ENCODE results near the gene NNMT. TPM values are rescaled to one million over a fixed set of nuclear protein-coding genes. Genes with fewer than 3 reads are reported as not detected.

NNMT gene
- total RNA-seq, 4 donors from 2014 or later: 157 to 968 (median 541) TPM

DNA sequence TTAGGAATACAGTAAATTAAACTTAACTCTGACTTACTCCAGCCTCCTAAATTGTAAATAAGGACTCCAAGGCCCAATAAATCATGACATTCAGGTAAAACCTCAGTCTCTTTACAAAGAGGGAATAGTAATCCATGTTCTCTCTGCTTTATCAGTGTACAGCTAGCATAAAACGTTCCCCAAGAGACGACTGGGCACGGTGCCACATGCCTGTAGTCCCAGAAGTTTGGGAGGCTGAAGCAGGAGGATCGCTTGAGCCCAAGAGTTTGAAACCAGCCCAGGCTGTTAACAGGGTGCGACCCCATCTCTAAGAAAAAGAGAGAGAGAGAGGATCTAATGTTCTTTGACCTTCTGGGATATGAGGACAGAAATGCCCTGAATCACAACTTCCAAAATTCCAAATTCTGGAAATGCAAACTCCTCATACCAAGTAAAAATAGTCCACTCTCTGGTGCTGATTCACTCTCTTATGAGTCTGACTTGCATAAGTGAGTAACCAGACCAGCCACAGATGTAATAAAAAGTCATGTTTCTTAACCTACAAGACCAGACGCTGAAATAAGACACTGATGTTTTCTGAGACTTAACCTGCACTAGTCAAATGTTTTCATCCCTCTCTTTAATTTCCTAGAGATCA, 25.5 kb downstream of the NNMT start:
- peak overlapping the region in 3 of 4 donors; percentile 10 to 27 (median 15) for H3K27ac ChIP-seq
- H3K36me3 ChIP-seq: no peaks in the 10 kb centered on the region
- in situ Hi-C loops (cut with MboI; ENCODE audit: low sequenced_read_pairs in 4 of 4): no loop called here
- no peaks in the 10 kb centered on the region for H3K9me3 ChIP-seq
- H3K4me3 ChIP-seq: no peak overlapping the region
- TF ChIP-seq CTCF (IDR thresholded peaks at IDR 0.05 in 4 of 5, conservative IDR thresholded peaks at IDR 0.05 in 1 of 5): no peak
- TF ChIP-seq POLR2A (IDR thresholded peaks at IDR 0.05): no peak
- no peaks in the 10 kb centered on the region for H3K27me3 ChIP-seq
- ATAC-seq: peak; percentile 42 to 77
- intact Hi-C loops (cut with DNase I; ENCODE audit: low total_unique reads): no loop called here
- DNase-seq: no peak
- peaks cover 0 to 5% of the 10 kb centered on the region in 2 donors for H3K4me1 ChIP-seq

GRCh38 chr11:114322934-114323333, 26.7 kb downstream of the NNMT start:
- no peaks in the 10 kb centered on the region for H3K27me3 ChIP-seq
- intact Hi-C loops (cut with DNase I; ENCODE audit: low total_unique reads): no loop called here
- H3K4me3 ChIP-seq: no peak overlapping the region
- DNase-seq: no peak
- no peaks in the 10 kb centered on the region for H3K9me3 ChIP-seq
- TF ChIP-seq CTCF (IDR thresholded peaks at IDR 0.05 in 4 of 5, conservative IDR thresholded peaks at IDR 0.05 in 1 of 5): no peak
- TF ChIP-seq POLR2A (IDR thresholded peaks at IDR 0.05): no peak
- in situ Hi-C loops (cut with MboI; ENCODE audit: low sequenced_read_pairs in 4 of 4): no loop called here
- ATAC-seq: no peak
- H3K4me1 ChIP-seq: no peaks in the 10 kb centered on the region
- H3K27ac ChIP-seq: no peak overlapping the region
- no peaks in the 10 kb centered on the region for H3K36me3 ChIP-seq

GRCh38 chr11:114326151-114326550, 30.0 kb downstream of the NNMT start:
- no peak for ATAC-seq
- Histone ChIP-seq H3K27me3 (no peaks in the 10 kb centered on the region), H3K36me3 (no peaks in the 10 kb centered on the region), H3K9me3 (peaks cover 0 to 6% (median 0%) of the 10 kb centered on the region in 3 donors), H3K4me1 (no peaks in the 10 kb centered on the region), H3K4me3 (no peak overlapping the region), H3K27ac (no peak overlapping the region)
- intact Hi-C loops (cut with DNase I; ENCODE audit: low total_unique reads) (no loop called here), in situ Hi-C loops (cut with MboI; ENCODE audit: low sequenced_read_pairs in 4 of 4) (loop anchor here in 2 of 4 donors (25.0 kb wide), 1 partner anchor 436 kb away; no protein-coding TSS in a partner anchor)
- no peak for DNase-seq
- TF ChIP-seq POLR2A (IDR thresholded peaks at IDR 0.05) (no peak), CTCF (IDR thresholded peaks at IDR 0.05 in 4 of 5, conservative IDR thresholded peaks at IDR 0.05 in 1 of 5) (no peak)

DNA sequence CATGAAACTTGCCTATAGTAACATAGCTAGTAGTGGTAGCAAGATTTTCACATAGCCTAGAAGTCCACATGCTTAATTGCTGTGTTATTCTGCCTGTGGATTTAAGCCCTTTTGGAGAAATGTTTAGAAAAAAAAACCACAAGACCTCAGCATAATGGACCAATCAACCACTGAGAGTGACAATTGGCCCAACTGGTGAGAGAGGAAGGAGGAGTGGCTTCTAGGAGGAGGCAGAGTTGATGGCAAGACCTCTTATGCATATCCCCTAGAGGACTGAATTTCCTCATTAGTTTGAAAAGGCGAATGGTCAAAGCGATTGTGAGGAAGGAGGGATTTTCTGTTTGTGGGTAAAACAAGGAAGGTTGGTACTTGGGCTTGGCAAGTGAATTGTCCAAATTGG, 30.6 kb downstream of the NNMT start:
- in situ Hi-C loops (cut with MboI; ENCODE audit: low sequenced_read_pairs in 4 of 4): loop anchor here in 2 of 4 donors (25.0 kb wide), 1 partner anchor 436 kb away; no protein-coding TSS in a partner anchor
- no peaks in the 10 kb centered on the region for H3K27me3 ChIP-seq
- ATAC-seq: no peak

More for the DNA sequence above, 30.6 kb downstream of the NNMT start:
- H3K9me3 ChIP-seq: peaks cover 0 to 6% (median 0%) of the 10 kb centered on the region in 3 donors
- H3K27ac ChIP-seq: no peak overlapping the region
- no peaks in the 10 kb centered on the region for H3K36me3 ChIP-seq
- no peak overlapping the region for H3K4me3 ChIP-seq
- intact Hi-C loops (cut with DNase I; ENCODE audit: low total_unique reads): no loop called here
- no peaks in the 10 kb centered on the region for H3K4me1 ChIP-seq
- no peak for TF ChIP-seq POLR2A (IDR thresholded peaks at IDR 0.05)
- TF ChIP-seq CTCF (IDR thresholded peaks at IDR 0.05 in 4 of 5, conservative IDR thresholded peaks at IDR 0.05 in 1 of 5): no peak
- no peak for DNase-seq

Measured in gastrocnemius medialis (tissue), 4 donors.